Measurements from ENCODE around the gene MYZAP. TPM values are rescaled to one million over a fixed set of nuclear protein-coding genes. Genes with fewer than 3 reads are reported as not detected.

The MYZAP gene
- total RNA-seq, 1 donor from 2014 or later, result not detected

DNA sequence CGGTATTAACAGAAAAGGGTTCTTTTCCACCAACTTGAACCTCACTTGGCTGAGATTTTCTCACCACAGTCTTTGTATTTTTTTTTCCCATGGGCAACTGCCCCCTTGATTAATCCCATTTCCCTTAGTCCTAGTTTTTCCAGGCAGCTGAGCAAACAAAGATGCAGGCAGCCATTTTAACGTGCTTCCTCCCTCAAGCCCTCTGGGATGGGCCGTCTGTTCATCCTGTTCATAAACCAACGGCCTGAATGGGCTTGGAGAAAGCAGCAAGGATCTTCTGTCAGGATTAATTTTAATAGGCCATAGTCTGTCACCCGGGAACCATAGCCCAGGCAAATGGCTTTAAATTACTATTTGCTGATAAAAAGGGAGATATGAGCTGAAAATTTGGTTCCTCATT, 104.4 kb downstream of the MYZAP start:
- Mint-ChIP-seq H3K4me1 (no peaks in the 10 kb centered on the region), H3K27me3 (ENCODE audit: insufficient read depth, low read depth) (no peaks in the 10 kb centered on the region), H3K36me3 (no peaks in the 10 kb centered on the region), H3K4me3 (no peak overlapping the region), H3K27ac (no peak overlapping the region), H3K9me3 (no peaks in the 10 kb centered on the region)
- H3K9ac ChIP-seq, result no peak overlapping the region
- TF ChIP-seq EZH2phosphoT487 (IDR thresholded peaks at IDR 0.05) (no peak), EZH2 (IDR thresholded peaks at IDR 0.05) (no peak)
- TF ChIP-seq, protein P1, sequence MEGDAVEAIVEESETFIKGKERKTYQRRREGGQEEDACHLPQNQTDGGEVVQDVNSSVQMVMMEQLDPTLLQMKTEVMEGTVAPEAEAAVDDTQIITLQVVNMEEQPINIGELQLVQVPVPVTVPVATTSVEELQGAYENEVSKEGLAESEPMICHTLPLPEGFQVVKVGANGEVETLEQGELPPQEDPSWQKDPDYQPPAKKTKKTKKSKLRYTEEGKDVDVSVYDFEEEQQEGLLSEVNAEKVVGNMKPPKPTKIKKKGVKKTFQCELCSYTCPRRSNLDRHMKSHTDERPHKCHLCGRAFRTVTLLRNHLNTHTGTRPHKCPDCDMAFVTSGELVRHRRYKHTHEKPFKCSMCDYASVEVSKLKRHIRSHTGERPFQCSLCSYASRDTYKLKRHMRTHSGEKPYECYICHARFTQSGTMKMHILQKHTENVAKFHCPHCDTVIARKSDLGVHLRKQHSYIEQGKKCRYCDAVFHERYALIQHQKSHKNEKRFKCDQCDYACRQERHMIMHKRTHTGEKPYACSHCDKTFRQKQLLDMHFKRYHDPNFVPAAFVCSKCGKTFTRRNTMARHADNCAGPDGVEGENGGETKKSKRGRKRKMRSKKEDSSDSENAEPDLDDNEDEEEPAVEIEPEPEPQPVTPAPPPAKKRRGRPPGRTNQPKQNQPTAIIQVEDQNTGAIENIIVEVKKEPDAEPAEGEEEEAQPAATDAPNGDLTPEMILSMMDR (IDR thresholded peaks at IDR 0.05), result no peak
- H3K4me1 ChIP-seq, result no peaks in the 10 kb centered on the region
- peak overlapping the region; percentile 56 for H2AFZ ChIP-seq (replicated peaks)
- H3F3A ChIP-seq (ENCODE audit: low read depth), result no peaks in the 10 kb centered on the region
- H3K27ac ChIP-seq, result no peak overlapping the region
- no peaks in the 10 kb centered on the region for H3K36me3 ChIP-seq
- H3K4me3 ChIP-seq, result no peak overlapping the region
- H4K20me1 ChIP-seq (ENCODE audit: low read depth), result no peaks in the 10 kb centered on the region
- no peaks in the 10 kb centered on the region for H3K9me3 ChIP-seq (ENCODE audit: low read depth)
- H3K79me2 ChIP-seq (ENCODE audit: low read depth), result no peaks in the 10 kb centered on the region
- no peak overlapping the region for H3K4me2 ChIP-seq
- peaks cover 14% of the 10 kb centered on the region for H3K27me3 ChIP-seq
- DNase-seq (ENCODE audit: low spot score), result no peak

DNA sequence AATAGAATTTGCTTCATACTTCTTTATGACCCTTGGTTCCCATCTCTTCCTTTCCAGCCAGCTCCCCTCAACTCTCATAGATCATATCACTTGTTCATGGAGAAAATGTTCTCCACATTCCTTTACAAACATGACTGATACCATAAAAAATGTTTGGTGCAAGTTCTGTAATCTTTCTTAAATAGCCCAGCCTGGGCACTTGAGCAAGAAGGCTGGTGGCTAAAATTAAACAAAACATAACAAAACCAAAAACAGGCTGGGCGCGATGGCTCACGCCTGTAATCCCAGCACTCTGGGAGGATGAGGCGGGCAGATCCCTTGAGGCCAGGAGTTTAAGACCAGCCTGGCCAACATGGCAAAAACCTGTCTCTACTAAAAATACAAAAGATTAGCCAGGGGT, 105.9 kb downstream of the MYZAP start:
- peaks cover 25% of the 10 kb centered on the region for H3K27me3 ChIP-seq
- Mint-ChIP-seq H3K4me1 (no peaks in the 10 kb centered on the region), H3K36me3 (no peaks in the 10 kb centered on the region), H3K9me3 (no peaks in the 10 kb centered on the region), H3K27ac (no peak overlapping the region), H3K27me3 (ENCODE audit: insufficient read depth, low read depth) (no peaks in the 10 kb centered on the region), H3K4me3 (no peak overlapping the region)
- TF ChIP-seq, protein P1 (IDR thresholded peaks at IDR 0.05), result no peak
- TF ChIP-seq EZH2 (IDR thresholded peaks at IDR 0.05), result no peak
- TF ChIP-seq EZH2phosphoT487 (IDR thresholded peaks at IDR 0.05), result no peak
- no peak overlapping the region for H3K9ac ChIP-seq
- no peaks in the 10 kb centered on the region for H3F3A ChIP-seq (ENCODE audit: low read depth)
- H4K20me1 ChIP-seq (ENCODE audit: low read depth), result no peaks in the 10 kb centered on the region
- no peak overlapping the region for H3K27ac ChIP-seq
- no peak overlapping the region for H3K4me3 ChIP-seq
- no peak overlapping the region for H2AFZ ChIP-seq (replicated peaks)
- no peak overlapping the region for H3K4me2 ChIP-seq
- no peak for DNase-seq (ENCODE audit: low spot score)
- no peaks in the 10 kb centered on the region for H3K9me3 ChIP-seq (ENCODE audit: low read depth)
- no peaks in the 10 kb centered on the region for H3K79me2 ChIP-seq (ENCODE audit: low read depth)
- no peaks in the 10 kb centered on the region for H3K36me3 ChIP-seq
- H3K4me1 ChIP-seq, result no peaks in the 10 kb centered on the region

DNA sequence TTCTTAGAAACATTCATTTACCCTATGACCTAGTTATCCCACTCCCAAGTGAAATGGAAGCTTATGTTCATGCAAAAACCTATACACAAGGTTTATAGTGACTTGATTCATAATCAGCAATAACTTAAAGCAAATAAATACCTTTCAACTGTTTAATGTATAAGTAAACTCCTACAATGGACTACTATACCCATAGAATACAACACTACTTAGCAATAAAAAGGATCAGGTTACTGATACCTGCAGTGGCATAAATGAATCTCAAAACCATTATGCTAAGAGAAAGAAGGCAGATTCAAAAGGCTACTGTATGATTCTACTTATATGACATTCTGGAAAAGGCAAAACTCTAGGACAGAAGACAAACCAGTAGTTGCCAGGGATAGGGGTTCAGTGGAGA, 106.5 kb downstream of the MYZAP start:
- no peak overlapping the region for H3K9ac ChIP-seq
- peaks cover 25% of the 10 kb centered on the region for H3K27me3 ChIP-seq
- no peak overlapping the region for H2AFZ ChIP-seq (replicated peaks)
- H3K9me3 ChIP-seq (ENCODE audit: low read depth), result no peaks in the 10 kb centered on the region
- H3K4me1 ChIP-seq, result no peaks in the 10 kb centered on the region
- no peak overlapping the region for H3K4me2 ChIP-seq
- no peaks in the 10 kb centered on the region for H3K79me2 ChIP-seq (ENCODE audit: low read depth)
- Mint-ChIP-seq H3K27ac (no peak overlapping the region), H3K36me3 (no peaks in the 10 kb centered on the region), H3K9me3 (no peaks in the 10 kb centered on the region), H3K4me3 (no peak overlapping the region), H3K4me1 (no peaks in the 10 kb centered on the region), H3K27me3 (ENCODE audit: insufficient read depth, low read depth) (no peaks in the 10 kb centered on the region)
- H3K4me3 ChIP-seq, result no peak overlapping the region
- TF ChIP-seq EZH2phosphoT487 (IDR thresholded peaks at IDR 0.05) (no peak), EZH2 (IDR thresholded peaks at IDR 0.05) (no peak)
- TF ChIP-seq, protein P1 (IDR thresholded peaks at IDR 0.05), result no peak
- H3F3A ChIP-seq (ENCODE audit: low read depth), result no peaks in the 10 kb centered on the region
- no peak for DNase-seq (ENCODE audit: low spot score)
- H4K20me1 ChIP-seq (ENCODE audit: low read depth), result no peaks in the 10 kb centered on the region
- no peaks in the 10 kb centered on the region for H3K36me3 ChIP-seq
- no peak overlapping the region for H3K27ac ChIP-seq

Data from neural progenitor cell (in vitro differentiated cells).